ENCODE measurements around the gene POLR1D.

The POLR1D gene

DNA sequence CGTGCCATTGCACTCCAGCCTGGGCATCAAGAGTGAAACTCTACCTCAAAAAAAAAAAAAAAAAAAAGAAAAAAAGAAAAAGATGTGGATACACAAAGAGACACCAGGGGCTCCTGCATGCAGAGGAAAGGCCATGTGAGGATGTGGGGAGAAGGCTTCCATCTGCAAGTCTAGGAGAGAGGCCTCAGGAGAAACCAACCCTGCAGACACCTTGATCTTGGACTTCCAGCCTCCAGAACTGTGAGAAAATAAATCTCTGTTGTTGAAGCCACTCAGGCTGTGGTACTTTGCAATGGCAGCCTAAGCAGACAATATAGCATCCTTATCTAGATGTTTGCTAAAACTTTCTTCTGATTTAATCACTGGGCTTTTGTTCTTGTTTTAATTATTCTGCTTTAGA is 50.3 kb downstream of the POLR1D start:
- TF ChIP-seq, protein P1, sequence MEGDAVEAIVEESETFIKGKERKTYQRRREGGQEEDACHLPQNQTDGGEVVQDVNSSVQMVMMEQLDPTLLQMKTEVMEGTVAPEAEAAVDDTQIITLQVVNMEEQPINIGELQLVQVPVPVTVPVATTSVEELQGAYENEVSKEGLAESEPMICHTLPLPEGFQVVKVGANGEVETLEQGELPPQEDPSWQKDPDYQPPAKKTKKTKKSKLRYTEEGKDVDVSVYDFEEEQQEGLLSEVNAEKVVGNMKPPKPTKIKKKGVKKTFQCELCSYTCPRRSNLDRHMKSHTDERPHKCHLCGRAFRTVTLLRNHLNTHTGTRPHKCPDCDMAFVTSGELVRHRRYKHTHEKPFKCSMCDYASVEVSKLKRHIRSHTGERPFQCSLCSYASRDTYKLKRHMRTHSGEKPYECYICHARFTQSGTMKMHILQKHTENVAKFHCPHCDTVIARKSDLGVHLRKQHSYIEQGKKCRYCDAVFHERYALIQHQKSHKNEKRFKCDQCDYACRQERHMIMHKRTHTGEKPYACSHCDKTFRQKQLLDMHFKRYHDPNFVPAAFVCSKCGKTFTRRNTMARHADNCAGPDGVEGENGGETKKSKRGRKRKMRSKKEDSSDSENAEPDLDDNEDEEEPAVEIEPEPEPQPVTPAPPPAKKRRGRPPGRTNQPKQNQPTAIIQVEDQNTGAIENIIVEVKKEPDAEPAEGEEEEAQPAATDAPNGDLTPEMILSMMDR (IDR thresholded peaks at IDR 0.05; ENCODE audit: extremely low read depth, missing control alignments) = no peak
- DNase-seq (ENCODE audit: low spot score) = no peak
